ENCODE results near the gene CASZ1. TPM values are rescaled to one million over a fixed set of nuclear protein-coding genes. Genes with fewer than 3 reads are reported as not detected.

CASZ1 gene
- total RNA-seq, 1 experiment from 2014 or later, result 11.7 TPM

DNA sequence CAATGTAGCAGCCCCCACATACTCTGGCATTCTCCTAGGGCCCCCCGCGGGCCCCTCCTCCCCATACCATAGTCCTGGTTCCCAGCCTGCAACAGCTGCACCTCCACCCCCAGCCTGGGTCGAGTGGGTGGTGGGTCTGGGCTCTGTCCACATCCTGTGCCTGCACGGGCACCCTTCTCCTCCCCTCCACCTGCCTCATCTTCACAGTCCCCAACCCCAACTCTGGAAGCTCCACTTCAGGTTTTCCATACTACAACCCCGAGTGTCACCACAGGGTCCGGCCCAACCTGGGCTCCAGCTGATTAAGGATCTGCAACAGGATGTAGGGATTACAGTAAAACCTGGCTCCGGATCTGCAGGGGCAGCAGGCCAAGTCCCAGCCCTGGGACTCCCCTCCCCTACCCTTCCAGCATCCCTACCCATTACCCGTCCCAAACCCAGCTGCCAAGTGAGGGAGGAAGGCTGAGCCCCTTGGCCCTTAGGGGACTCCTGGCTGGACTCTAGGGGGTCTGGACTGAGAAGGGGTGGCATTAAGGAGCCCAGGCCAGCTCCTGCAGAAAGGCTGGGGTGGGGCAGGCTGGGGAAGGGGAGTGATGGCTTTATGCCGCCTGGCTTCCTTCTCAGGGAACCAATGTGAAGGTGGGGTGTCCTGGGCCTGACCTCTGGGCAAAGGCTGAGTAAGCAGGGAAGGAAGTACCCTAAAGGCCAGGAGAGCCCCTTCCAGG, 116.8 kb downstream of the CASZ1 start (continued):
- TF ChIP-seq, protein P1, sequence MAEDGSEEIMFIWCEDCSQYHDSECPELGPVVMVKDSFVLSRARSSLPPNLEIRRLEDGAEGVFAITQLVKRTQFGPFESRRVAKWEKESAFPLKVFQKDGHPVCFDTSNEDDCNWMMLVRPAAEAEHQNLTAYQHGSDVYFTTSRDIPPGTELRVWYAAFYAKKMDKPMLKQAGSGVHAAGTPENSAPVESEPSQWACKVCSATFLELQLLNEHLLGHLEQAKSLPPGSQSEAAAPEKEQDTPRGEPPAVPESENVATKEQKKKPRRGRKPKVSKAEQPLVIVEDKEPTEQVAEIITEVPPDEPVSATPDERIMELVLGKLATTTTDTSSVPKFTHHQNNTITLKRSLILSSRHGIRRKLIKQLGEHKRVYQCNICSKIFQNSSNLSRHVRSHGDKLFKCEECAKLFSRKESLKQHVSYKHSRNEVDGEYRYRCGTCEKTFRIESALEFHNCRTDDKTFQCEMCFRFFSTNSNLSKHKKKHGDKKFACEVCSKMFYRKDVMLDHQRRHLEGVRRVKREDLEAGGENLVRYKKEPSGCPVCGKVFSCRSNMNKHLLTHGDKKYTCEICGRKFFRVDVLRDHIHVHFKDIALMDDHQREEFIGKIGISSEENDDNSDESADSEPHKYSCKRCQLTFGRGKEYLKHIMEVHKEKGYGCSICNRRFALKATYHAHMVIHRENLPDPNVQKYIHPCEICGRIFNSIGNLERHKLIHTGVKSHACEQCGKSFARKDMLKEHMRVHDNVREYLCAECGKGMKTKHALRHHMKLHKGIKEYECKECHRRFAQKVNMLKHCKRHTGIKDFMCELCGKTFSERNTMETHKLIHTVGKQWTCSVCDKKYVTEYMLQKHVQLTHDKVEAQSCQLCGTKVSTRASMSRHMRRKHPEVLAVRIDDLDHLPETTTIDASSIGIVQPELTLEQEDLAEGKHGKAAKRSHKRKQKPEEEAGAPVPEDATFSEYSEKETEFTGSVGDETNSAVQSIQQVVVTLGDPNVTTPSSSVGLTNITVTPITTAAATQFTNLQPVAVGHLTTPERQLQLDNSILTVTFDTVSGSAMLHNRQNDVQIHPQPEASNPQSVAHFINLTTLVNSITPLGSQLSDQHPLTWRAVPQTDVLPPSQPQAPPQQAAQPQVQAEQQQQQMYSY (CRISPR knock-in tag; IDR thresholded peaks at IDR 0.05), result peak; percentile 100
- TF ChIP-seq, protein P2, sequence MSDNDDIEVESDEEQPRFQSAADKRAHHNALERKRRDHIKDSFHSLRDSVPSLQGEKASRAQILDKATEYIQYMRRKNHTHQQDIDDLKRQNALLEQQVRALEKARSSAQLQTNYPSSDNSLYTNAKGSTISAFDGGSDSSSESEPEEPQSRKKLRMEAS (CRISPR knock-in tag; IDR thresholded peaks at IDR 0.05), result 0 out of 2 replicates have a peak, but pooled peaks have one; percentile 37
- TF ChIP-seq EMX1 (CRISPR knock-in tag; IDR thresholded peaks at IDR 0.05), result no peak

DNA sequence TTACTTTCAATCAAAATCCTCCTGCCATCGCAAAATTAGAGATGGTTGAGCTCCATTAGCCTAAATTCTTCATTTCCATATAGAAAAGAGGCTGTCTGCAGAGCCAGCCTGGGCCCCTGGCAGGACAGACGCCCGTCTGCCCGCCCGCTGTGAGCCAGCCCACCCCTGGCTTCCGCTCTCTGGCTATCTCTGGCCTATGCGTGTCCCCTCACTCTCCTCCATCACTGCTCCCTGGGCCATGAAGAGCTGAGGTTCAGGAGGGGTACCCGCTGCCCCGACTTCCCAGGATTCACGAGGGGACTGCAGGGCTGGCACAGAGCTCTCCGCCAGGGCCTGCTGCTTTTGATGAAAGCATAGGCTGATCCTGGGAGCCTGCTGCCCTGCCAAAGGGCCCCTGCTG, 117.6 kb downstream of the CASZ1 start:
- no peak for ATAC-seq
- Mint-ChIP-seq H3K9me3 (no peaks in the 10 kb centered on the region), H3K4me3 (no peak overlapping the region), H3K27me3 (ENCODE audit: low read depth) (no peaks in the 10 kb centered on the region; the same call in 1 of the 2 replicates), H3K36me3 (no peaks in the 10 kb centered on the region), H3K27ac (no peak overlapping the region), H3K4me1 (peaks cover 59% of the 10 kb centered on the region)
- no peak for DNase-seq (ENCODE audit: low spot score)
- POLR2A ChIA-PET, result interaction anchor here (0.6 kb wide), 1 partner anchor 238 kb away, joined by 3 read pairs; no protein-coding TSS in a partner anchor
- TF ChIP-seq, protein P3, sequence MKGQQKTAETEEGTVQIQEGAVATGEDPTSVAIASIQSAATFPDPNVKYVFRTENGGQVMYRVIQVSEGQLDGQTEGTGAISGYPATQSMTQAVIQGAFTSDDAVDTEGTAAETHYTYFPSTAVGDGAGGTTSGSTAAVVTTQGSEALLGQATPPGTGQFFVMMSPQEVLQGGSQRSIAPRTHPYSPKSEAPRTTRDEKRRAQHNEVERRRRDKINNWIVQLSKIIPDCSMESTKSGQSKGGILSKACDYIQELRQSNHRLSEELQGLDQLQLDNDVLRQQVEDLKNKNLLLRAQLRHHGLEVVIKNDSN (CRISPR knock-in tag; IDR thresholded peaks at IDR 0.05), result no peak
- TF ChIP-seq CREB1 (CRISPR knock-in tag; IDR thresholded peaks at IDR 0.05), result no peak
- TF ChIP-seq TCF7 (CRISPR knock-in tag; IDR thresholded peaks at IDR 0.05; ENCODE audit: low read depth), result no peak
- CTCF ChIA-PET, result interaction anchor here (0.5 to 1.6 kb wide), 8 partner anchors 49 to 320 kb away, joined by 3 to 6 read pairs (median 4); partner anchors contain the start of gene CASZ1

DNA sequence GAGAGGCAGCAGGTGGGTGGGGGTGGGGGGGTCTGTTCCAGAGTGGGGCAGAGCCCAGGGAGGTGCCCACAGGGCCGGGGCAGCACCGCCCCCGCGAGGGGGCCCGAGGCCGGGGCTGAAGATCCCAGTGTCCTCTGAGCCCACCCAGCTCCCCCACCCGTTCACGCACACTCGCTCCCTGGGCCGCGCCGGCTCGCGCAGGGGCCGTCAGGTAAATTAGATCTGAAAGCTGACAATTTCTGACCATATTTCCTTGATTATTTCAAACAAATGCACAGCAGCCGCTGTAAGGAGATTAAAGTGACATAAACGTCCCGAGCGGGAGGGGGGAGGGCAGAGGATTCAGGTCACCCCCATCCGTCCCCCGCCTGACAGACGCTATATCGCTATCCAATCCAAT, 118.0 kb downstream of the CASZ1 start:
- ChIA-PET CTCF (interaction anchor here (0.7 to 1.6 kb wide), 4 partner anchors 118 to 189 kb away, joined by 3 to 6 read pairs (median 4); partner anchors contain the start of gene CASZ1), POLR2A (interaction anchor here (0.6 kb wide), 1 partner anchor 239 kb away, joined by 3 read pairs; no protein-coding TSS in a partner anchor)
- Mint-ChIP-seq H3K4me3 (no peak overlapping the region), H3K36me3 (no peaks in the 10 kb centered on the region), H3K27ac (no peak overlapping the region), H3K9me3 (no peaks in the 10 kb centered on the region), H3K4me1 (peaks cover 55% of the 10 kb centered on the region), H3K27me3 (ENCODE audit: low read depth) (no peaks in the 10 kb centered on the region; the same call in 1 of the 2 replicates)
- ATAC-seq (no peak), DNase-seq (ENCODE audit: low spot score) (no peak)
- TF ChIP-seq MXD4 (CRISPR knock-in tag; IDR thresholded peaks at IDR 0.05; ENCODE audit: borderline replicate concordance) (no peak), RELA (CRISPR knock-in tag; IDR thresholded peaks at IDR 0.05; ENCODE audit: borderline replicate concordance) (no peak), RORB (CRISPR knock-in tag; IDR thresholded peaks at IDR 0.05) (no peak)
- TF ChIP-seq, protein P4, sequence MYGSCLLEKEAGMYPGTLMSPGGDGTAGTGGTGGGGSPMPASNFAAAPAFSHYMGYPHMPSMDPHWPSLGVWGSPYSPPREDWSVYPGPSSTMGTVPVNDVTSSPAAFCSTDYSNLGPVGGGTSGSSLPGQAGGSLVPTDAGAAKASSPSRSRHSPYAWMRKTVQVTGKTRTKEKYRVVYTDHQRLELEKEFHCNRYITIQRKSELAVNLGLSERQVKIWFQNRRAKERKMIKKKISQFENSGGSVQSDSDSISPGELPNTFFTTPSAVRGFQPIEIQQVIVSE (CRISPR knock-in tag; IDR thresholded peaks at IDR 0.05; ENCODE audit: borderline replicate concordance), result no peak

DNA sequence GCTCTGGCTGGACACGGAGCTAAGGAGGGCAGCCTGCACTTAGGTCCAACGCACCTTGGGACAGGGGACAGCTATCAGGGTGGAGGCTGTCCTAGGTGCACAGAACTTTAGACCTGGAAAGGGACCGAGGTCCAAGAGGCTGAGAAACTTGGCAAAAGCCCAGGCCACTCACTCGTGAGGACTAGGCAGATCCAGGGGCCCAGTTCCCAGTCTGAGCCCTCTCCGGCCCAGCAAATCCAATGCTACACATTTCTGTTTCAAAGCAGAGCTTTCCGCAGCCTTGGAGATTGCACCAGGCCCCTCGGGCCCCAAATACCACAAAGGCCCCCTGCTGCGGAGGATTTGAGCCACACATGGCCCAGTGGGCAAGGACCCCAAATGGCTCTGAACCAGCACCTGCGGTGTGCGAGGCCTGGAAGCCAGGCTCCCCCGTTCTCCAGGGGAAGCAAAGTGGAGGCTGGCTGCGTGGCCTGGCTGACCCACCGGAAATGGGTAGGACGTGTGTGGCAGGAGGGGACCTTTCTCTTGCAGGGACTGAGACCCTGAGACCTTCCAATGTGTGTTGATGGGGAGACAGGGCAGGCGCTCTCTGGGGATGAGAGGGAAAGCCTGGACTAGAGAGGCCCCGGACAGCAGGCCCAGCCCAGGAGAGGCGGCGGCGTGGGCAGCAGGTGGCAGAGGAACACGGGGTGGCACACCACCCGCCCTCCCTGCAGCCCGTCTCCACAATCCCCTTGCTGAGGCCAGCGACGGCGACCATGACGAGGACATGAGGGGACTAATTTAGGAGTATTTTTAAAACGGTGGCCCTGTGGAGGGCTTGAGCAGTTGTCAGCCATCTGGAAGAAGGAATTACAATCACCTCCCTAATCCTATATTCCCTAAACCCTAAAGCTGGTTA, 118.7 kb downstream of the CASZ1 start:
- Mint-ChIP-seq H3K4me1 (peaks cover 48% of the 10 kb centered on the region), H3K27ac (peak overlapping the region; percentile 65), H3K36me3 (no peaks in the 10 kb centered on the region), H3K27me3 (ENCODE audit: low read depth) (no peaks in the 10 kb centered on the region; the same call in 1 of the 2 replicates), H3K9me3 (no peaks in the 10 kb centered on the region), H3K4me3 (no peak overlapping the region)
- TF ChIP-seq, protein P5, sequence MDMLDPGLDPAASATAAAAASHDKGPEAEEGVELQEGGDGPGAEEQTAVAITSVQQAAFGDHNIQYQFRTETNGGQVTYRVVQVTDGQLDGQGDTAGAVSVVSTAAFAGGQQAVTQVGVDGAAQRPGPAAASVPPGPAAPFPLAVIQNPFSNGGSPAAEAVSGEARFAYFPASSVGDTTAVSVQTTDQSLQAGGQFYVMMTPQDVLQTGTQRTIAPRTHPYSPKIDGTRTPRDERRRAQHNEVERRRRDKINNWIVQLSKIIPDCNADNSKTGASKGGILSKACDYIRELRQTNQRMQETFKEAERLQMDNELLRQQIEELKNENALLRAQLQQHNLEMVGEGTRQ (CRISPR knock-in tag; IDR thresholded peaks at IDR 0.05), result no peak
- no peak for TF ChIP-seq NR2C2 (CRISPR knock-in tag; IDR thresholded peaks at IDR 0.05)
- TF ChIP-seq, protein P6, sequence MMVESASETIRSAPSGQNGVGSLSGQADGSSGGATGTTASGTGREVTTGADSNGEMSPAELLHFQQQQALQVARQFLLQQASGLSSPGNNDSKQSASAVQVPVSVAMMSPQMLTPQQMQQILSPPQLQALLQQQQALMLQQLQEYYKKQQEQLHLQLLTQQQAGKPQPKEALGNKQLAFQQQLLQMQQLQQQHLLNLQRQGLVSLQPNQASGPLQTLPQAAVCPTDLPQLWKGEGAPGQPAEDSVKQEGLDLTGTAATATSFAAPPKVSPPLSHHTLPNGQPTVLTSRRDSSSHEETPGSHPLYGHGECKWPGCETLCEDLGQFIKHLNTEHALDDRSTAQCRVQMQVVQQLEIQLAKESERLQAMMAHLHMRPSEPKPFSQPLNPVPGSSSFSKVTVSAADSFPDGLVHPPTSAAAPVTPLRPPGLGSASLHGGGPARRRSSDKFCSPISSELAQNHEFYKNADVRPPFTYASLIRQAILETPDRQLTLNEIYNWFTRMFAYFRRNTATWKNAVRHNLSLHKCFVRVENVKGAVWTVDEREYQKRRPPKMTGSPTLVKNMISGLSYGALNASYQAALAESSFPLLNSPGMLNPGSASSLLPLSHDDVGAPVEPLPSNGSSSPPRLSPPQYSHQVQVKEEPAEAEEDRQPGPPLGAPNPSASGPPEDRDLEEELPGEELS (CRISPR knock-in tag; IDR thresholded peaks at IDR 0.05), result no peak
- TF ChIP-seq, protein P2 (CRISPR knock-in tag; IDR thresholded peaks at IDR 0.05), result no peak
- TF ChIP-seq, protein P7, sequence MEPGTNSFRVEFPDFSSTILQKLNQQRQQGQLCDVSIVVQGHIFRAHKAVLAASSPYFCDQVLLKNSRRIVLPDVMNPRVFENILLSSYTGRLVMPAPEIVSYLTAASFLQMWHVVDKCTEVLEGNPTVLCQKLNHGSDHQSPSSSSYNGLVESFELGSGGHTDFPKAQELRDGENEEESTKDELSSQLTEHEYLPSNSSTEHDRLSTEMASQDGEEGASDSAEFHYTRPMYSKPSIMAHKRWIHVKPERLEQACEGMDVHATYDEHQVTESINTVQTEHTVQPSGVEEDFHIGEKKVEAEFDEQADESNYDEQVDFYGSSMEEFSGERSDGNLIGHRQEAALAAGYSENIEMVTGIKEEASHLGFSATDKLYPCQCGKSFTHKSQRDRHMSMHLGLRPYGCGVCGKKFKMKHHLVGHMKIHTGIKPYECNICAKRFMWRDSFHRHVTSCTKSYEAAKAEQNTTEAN (CRISPR knock-in tag; IDR thresholded peaks at IDR 0.05), result no peak
- DNase-seq (ENCODE audit: low spot score) (peak; percentile 53), ATAC-seq (no peak)
- POLR2A ChIA-PET, result interaction anchor here (0.9 kb wide), 1 partner anchor 14 kb away, joined by 3 read pairs; no protein-coding TSS in a partner anchor
- CTCF ChIA-PET, result interaction anchor here (0.6 to 1.6 kb wide), 6 partner anchors 9 to 232 kb away, joined by 3 to 6 read pairs (median 3); no protein-coding TSS in a partner anchor

Measured in WTC11 (cell line).